ENCODE data around the gene AP2M1. TPM values are rescaled to one million over a fixed set of nuclear protein-coding genes. Genes with fewer than 3 reads are reported as not detected.

The AP2M1 gene
- total and polyA plus RNA-seq, 2 of the 13 experiments (the other 11 are each of a cell fraction or from before 2014, with no cell fraction given) = 126 to 146 TPM

DNA sequence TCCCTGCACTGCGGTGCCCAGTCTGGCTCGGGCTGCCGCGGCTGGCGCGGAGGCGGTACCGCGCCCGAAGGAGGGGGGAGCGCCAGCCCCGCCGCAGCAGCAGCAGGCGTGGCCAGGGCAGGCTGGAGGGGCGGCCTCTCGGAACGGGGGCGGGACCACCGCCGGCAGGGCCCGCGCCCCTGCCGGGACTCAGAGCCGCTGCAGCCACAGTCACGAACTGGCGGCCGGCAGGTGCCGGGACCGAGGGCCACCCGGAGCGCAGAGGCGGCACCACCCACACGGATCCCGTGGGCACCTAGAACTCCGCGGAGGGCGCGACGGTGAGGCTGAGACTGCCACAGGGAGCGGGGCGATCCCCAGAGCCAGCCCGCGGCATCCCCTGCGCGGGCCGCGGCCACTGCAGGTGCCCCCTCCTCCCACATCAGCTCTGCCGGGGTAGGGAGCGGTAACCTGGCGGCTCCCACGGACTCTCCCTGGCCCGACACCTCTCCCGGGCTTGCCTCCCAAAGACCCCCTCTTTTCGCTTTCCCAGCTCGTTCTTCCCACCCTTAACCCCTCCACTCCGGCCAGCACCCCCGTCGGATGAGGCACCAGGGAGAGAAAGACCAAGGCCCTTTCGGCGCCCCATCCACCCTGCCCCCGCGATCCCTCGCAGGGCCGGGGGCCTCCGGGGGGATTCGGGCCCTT is 54.9 kb downstream of the AP2M1 start, which contains the start of gene VWA5B2 (continued):
- TF ChIP-seq, protein P1, sequence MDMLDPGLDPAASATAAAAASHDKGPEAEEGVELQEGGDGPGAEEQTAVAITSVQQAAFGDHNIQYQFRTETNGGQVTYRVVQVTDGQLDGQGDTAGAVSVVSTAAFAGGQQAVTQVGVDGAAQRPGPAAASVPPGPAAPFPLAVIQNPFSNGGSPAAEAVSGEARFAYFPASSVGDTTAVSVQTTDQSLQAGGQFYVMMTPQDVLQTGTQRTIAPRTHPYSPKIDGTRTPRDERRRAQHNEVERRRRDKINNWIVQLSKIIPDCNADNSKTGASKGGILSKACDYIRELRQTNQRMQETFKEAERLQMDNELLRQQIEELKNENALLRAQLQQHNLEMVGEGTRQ (IDR thresholded peaks at IDR 0.05; ENCODE audit: low read depth, low read length) = no peak
- TF ChIP-seq, protein P1 (CRISPR knock-in tag; IDR thresholded peaks at IDR 0.05; ENCODE audit: borderline replicate concordance) = 0 out of 2 replicates have a peak, but pooled peaks have one; percentile 16
- TF ChIP-seq PCBP1 (IDR thresholded peaks at IDR 0.05; ENCODE audit: borderline replicate concordance, low read depth, low read length) (0 out of 2 replicates have a peak, but pooled peaks have one; percentile 50), KAT8 (CRISPR knock-in tag; IDR thresholded peaks at IDR 0.05) (0 out of 2 replicates have a peak, but pooled peaks have one; percentile 12), NRL (CRISPR knock-in tag; IDR thresholded peaks at IDR 0.05; ENCODE audit: borderline replicate concordance) (peak; percentile 23; the same call in 1 of the 2 replicates), RAD21 (CRISPR knock-in tag; IDR thresholded peaks at IDR 0.05) (peak; percentile 9; the same call in 1 of the 2 replicates), SRSF1 (optimal IDR thresholded peaks at IDR 0.05; ENCODE audit: low read depth, low read length) (peak; percentile 37), ZNF768 (CRISPR knock-in tag; IDR thresholded peaks at IDR 0.05) (peak; percentile 48; the same call in 1 of the 2 replicates), TAF1 (CRISPR knock-in tag; IDR thresholded peaks at IDR 0.05) (peak; percentile 49; the same call in 1 of the 2 replicates), SRY (CRISPR knock-in tag; IDR thresholded peaks at IDR 0.05) (0 out of 2 replicates have a peak, but pooled peaks have one; percentile 20), HNF4A (CRISPR knock-in tag; IDR thresholded peaks at IDR 0.05) (no peak), ZFX (CRISPR knock-in tag; IDR thresholded peaks at IDR 0.05; ENCODE audit: low read depth) (0 out of 2 replicates have a peak, but pooled peaks have one; percentile 27), JDP2 (CRISPR knock-in tag; IDR thresholded peaks at IDR 0.05; ENCODE audit: borderline replicate concordance) (no peak), NAIF1 (CRISPR knock-in tag; IDR thresholded peaks at IDR 0.05; ENCODE audit: borderline replicate concordance) (no peak), ZZZ3 (CRISPR knock-in tag; IDR thresholded peaks at IDR 0.05; ENCODE audit: borderline replicate concordance) (0 out of 2 replicates have a peak, but pooled peaks have one; percentile 17), MAZ (IDR thresholded peaks at IDR 0.05; ENCODE audit: borderline replicate concordance, low read depth, low read length) (0 out of 2 replicates have a peak, but pooled peaks have one; percentile 32), MAZ (CRISPR knock-in tag; IDR thresholded peaks at IDR 0.05; ENCODE audit: low read depth) (no peak; the same call in 1 of the 2 replicates)
- TF ChIP-seq, protein P2, sequence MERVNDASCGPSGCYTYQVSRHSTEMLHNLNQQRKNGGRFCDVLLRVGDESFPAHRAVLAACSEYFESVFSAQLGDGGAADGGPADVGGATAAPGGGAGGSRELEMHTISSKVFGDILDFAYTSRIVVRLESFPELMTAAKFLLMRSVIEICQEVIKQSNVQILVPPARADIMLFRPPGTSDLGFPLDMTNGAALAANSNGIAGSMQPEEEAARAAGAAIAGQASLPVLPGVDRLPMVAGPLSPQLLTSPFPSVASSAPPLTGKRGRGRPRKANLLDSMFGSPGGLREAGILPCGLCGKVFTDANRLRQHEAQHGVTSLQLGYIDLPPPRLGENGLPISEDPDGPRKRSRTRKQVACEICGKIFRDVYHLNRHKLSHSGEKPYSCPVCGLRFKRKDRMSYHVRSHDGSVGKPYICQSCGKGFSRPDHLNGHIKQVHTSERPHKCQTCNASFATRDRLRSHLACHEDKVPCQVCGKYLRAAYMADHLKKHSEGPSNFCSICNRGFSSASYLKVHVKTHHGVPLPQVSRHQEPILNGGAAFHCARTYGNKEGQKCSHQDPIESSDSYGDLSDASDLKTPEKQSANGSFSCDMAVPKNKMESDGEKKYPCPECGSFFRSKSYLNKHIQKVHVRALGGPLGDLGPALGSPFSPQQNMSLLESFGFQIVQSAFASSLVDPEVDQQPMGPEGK (CRISPR knock-in tag; IDR thresholded peaks at IDR 0.05) = peak; percentile 64
- TF ChIP-seq, protein P3, sequence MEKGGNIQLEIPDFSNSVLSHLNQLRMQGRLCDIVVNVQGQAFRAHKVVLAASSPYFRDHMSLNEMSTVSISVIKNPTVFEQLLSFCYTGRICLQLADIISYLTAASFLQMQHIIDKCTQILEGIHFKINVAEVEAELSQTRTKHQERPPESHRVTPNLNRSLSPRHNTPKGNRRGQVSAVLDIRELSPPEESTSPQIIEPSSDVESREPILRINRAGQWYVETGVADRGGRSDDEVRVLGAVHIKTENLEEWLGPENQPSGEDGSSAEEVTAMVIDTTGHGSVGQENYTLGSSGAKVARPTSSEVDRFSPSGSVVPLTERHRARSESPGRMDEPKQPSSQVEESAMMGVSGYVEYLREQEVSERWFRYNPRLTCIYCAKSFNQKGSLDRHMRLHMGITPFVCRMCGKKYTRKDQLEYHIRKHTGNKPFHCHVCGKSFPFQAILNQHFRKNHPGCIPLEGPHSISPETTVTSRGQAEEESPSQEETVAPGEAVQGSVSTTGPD (CRISPR knock-in tag; IDR thresholded peaks at IDR 0.05) = no peak
- TF ChIP-seq, protein P4, sequence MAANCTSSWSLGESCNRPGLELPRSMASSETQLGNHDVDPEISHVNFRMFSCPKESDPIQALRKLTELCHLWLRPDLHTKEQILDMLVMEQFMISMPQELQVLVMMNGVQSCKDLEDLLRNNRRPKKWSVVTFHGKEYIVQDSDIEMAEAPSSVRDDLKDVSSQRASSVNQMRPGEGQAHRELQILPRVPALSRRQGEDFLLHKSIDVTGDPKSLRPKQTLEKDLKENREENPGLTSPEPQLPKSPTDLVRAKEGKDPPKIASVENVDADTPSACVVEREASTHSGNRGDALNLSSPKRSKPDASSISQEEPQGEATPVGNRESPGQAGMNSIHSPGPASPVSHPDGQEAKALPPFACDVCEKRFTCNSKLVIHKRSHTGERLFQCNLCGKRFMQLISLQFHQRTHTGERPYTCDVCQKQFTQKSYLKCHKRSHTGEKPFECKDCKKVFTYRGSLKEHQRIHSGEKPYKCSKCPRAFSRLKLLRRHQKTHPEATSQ (CRISPR knock-in tag; IDR thresholded peaks at IDR 0.05; ENCODE audit: borderline replicate concordance) = no peak
